Activated CD4-positive, alpha-beta T cell treated with anti-CD3 and anti-CD28 coated beads, Interleukin-2, amount 50 U/mL, for 48 hours (primary cell): ENCODE results near the gene SYT15.
"Not testable (repeated sequence)": the region's sequence is repeated elsewhere in the genome, so short reads cannot be mapped to it uniquely, and the experiment has no call there.

Experiments used
- DNase-seq, 2 experiments: peaks; one replicate each; pipeline ENCODE4 v3.0.0-alpha.2; 2020

Gene SYT15

DNA sequence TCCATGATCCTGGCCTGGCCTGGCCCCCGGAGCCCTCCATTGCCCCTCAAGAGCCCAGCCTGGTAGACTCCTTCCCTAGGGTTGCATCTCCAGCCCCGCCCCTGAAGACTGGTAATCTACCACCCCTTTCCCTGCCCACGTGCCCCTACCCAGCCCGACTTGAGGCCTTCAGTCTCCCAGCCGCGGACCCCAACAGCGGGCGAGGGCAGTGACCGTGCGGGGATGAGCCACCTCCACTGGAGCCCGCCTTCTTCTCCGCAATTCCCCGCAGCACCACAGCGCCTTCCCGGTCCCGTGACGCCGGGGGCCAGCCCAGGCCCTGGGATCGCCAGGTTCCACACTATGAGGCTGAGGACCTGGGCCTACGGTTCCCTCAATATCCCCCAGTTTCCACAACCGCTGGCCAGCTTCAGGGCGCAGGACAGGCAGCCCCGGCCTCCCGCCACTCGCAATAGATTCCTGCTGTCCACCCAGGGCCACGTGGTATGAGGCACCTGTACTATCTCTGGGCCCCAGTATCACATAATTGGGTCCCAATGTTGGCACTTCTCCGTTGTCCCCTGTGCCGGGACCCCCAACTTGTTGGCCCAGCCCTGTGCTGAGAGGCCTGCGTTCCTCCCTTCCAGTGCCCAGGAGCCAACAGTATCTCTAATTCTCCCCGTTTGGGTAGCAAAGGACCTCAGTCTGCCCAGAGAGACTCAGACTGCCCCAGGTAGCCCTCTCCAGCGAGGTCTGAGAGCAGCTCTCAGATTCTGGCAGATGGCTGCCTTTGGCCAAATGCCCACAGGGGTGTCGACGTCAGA, 21.4 kb upstream of the SYT15 start:
- DNase-seq, result peak in 1 of 2 experiments; percentile 3

DNA sequence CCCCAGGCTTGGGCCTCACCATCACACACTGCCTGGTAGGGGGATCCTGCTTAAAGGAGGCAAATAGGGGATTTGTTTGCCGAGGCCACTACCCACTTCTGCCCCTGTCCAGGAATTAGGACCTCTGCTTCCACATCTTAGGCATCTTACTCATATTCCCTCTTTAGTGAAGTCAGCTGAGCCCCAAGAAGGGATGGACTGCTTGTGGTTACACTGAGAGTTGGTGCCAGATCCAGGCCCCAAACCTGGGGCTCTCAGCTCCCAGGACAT, 20.9 kb upstream of the SYT15 start:
- peak in 1 of 2 experiments; percentile 2 for DNase-seq

DNA sequence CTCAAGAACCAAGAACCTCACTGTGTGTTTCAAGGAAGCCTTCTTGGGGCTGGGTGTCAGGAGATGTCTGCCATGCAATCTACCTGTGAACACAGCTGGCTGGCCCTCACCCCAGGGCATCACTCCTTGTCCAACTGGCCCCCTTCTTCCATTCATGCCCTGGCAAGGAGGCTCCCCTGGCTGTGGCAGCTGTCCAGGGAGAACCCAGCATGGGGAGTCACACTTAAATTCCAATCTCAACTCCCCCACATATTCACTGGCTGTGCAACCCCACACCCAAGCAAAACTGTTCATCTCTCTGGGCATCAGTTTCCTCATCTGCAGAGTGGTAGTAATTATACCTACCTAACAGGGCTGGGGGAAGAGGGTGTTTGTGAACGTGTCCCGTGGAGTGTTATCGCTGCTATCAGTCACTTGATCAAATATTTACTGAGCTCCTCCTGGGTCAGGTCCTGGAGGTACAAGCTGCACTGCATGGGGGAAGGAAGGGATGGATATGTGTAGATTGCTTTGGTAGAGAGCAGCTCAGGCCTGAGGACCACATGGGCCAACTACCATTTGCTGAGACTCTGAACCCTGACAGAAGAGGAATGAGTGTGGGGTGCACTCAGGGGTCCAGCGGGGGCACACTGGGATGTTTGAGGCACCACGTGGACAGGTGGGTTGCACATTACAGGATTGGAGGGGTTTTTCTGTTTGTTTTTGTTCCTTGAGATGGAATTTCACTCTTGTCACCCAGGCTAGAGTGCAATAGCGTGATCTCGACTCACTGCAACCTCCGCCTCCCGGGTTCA, 20.3 kb upstream of the SYT15 start:
- DNase-seq, result no peak

DNA sequence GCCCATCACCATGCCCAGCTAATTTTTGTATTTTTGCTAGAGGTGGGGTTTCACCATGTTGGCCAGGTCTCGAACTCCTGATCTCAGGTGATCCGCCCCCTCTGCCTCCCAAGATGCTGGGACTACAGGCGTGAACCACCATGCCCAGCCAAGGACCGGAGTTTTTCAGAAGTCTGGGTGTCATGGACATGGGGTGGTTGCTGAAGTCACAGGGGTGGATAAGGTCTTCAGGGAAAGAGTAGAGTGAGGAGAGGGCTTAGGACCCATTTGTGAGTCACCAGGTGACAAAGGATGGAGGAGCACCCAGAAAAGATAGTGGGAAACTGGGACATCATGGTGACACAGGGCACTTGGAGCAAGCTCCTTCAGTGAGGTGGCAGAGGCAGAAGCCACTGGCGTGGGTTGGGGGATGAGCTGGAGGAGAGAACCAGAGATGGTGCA, 19.7 kb upstream of the SYT15 start:
- no peak for DNase-seq

DNA sequence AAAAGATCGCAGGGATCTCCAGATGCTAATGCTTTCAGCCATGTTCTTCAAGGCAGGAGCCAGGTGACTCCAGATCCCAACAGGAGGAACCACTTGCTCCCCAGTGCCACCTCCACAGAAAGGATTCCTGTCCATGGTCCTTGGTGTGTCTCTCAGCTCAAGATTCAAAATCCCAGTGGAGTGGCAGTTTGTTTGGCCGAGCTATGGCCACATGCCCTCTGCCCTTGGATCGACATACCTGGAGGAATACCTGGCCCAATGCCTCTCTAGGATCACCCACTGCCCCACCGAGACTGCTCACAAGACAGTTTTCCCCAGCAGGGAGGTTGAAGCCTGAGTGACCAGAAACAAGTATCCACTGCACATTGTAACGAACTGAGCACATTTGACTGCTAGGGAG, 18.5 kb upstream of the SYT15 start:
- peak in 1 of 2 experiments; percentile 3 for DNase-seq

DNA sequence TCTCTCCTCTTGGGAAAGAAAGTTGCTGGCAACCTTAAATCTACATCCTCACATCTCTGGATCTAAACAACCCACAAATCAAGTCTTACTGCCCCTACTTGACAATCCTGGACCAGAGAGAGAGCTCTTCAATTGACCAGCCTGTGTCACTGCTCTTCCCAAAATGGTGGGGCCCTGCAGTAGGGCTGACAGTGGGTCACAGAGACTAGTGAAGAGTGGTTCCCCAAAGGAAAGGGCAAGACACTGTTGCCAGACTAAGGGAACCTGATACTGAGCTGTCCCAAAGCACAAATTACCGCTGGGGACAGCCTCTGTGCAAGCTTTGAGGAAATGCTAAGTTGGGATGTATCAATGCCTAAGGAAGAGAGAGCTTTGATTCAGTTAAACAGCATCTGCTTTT, 18.0 kb upstream of the SYT15 start:
- DNase-seq, result no peak

DNA sequence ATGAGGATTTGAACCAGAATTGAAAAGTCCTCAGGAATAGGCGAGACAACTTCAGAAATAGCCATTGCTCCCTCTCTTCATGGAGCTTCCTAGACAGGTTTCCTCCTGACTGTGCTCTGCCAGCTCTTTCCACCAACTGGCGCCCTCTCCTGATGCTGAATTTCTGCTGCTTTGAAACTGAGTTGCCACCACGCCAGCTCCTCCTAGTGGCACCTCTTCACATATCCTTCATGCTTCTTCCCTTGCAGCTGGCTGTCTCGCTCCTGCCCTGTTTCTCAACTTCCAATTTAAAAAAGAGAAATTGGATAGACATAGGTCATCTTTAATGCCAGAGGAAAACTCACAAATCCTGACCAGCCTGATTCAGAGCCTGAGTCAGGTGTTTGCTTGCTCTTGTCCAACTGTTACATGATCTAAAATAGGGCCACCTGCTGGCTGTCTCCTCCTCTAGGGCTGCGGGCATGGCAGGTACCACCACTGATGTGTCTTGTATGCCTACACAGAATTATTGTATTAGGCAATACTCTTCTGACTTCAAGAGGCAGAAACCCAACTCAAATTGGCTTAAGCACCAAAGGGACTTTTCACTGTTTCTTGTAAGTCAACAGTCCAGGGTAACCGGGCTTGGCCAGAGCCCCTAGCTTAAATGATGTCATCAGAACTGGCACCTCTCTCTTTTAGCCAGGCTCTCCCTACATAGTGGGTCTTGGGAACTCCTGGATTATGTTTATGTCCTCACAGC, 13.2 kb upstream of the SYT15 start:
- DNase-seq, result peak; percentile 61 to 70

DNA sequence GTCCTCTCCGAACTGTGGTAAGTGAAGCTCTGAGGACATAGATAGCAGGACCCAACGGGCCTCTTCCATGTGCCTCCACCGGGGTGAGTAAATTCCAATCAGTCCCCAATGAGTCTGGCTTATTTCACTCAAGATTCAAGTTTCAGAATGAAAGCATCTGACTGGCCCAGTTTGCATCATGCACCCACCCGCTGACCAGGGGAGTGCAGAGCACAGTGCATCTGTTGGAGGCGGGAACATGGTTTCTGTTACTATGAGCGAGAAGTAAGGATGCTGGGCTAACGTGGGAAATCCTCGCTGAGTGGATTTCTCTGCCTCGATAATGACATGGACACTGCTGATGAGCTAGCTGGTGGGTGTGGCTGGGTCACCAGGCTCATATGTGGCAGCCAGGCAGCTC, 11.8 kb upstream of the SYT15 start:
- not testable (repeated sequence) for DNase-seq

DNA sequence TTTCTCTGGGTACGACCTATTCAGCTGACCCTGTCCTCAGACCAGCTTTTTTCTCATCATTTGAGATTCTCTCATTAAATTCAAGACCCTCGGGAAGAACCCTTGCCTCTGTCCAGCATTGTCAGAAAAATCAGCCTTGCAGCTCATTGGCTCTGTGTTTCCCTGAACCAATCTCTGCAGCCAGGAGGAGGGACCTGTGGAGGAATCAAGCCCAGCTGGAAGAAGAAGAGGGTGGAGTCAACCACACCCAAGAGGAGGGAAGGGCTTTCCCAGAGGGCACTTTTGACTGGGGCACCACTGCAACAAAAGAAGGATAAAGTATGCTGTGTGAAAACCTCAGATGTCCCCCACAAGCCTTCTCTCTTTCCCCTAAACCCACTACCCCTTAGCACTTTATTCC, 8.3 kb upstream of the SYT15 start:
- DNase-seq, result not testable (repeated sequence)

DNA sequence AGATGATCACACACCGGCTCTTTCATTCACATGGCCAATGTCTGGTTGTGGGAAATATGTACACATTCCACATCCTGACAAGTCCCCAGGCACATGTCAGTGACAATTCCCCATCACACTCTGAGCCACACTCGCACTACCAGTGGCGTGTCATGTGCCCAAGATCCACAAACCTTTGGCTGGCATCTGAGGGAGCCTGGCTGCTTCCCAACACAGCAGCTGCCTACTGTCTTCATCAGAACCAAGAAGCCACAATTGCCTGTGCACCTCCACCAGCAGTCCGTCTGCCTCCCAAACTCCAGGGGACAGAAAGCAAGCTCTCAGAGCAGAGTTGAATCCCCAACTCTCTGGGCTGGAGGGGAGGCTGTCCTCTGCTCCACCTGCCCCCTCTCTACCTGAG, 6.2 kb upstream of the SYT15 start:
- DNase-seq, result not testable (repeated sequence)

DNA sequence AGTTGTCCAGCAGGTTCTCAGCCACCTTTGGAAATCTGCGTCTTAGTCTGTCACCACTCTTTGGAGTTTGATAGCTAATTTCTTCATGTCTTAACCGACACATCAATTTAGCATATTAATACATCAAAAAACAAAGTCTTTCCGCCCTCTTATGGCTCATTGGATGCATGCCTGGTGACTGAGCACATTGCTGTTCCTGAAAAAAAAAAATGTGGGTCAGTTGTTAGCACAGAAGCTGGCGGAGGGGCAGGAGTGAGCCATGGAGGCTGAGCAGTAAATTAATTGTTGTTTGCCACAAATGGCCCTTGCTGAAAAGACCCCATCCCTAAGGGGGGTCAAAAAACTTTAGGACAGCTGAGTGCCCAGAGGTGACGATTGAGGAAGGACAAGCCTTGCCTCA, 5.6 kb upstream of the SYT15 start:
- not testable (repeated sequence) for DNase-seq

DNA sequence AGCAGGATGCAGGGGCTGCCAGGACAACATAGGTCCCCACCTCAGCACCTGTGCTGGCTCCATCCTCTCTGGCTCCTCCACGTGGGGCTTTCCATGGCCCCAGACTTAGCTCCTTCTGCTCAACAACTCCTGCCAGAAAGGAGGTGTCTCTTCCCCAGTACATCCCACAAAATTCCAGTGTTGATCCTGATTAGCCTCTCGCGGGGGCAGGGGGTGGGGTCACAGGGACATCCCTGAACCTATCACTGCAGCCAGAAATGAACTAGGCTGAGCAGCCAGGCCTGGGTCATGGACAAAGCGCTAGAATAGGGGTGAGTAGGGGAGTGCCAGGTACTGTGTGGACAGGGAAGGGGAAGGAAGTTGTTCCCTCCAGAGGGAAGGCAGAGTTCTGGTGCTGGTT, 5.0 kb upstream of the SYT15 start:
- DNase-seq, result not testable (repeated sequence)

DNA sequence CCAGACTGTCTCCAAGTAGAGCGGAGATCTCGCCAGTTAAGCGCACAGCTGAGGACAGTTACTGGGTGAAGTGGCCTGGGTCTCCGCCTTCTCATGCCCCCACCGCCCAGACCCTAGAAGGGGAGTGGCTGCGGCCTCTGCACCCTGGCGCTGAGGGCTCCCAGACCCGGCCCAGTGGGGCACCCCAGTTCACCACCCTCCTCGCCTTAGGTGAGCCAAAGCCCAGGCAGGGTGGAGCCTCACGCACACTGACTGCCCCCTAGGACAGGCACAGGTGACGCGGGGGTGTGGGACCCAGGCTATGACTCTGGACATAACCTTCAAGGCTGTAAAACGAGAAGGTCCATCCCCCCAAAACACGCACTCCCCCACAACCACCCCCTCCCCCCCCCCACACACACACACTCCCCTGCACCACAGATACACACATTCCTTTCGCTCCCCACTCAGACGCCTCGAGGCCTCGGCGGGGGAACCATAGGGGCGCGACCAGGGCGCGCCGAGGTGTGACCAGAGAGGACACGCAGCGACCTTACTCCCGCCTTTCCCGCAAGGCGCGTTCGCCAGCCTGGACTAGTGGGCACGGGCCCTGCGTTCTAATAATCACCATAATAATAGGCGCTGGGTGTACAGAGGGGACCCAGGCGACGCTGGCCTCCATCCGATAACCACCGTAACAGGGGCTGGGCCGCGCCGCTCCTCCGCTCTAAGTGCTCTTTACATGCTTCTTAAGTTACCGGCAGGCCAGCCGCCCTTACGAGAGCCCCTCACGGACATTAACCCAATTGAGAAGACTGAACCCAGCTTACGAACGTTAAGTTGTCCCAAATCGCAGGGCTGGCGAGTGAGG, 1.1 kb upstream of the SYT15 start:
- not testable (repeated sequence) for DNase-seq

DNA sequence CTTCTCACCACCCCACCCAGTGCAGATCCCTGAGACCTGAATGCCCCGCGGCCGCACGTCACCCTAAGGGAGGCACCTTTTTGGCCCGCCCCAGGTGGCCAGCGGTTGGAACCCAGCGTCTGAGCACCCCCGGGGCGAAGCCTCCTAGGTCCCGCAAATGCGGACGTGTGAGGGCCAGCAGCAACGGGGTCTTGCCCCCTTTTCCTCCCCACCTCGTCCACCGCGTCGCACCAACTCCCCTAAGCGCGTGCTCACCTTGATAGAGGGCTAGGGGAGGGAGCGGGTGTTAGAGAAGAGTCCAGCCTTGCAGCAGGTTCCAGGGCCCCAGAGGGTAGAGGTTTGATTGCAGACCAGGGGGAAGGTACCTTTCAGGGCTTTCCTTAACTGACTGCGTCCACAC, 450 bp downstream of the SYT15 start:
- not testable (repeated sequence) for DNase-seq

DNA sequence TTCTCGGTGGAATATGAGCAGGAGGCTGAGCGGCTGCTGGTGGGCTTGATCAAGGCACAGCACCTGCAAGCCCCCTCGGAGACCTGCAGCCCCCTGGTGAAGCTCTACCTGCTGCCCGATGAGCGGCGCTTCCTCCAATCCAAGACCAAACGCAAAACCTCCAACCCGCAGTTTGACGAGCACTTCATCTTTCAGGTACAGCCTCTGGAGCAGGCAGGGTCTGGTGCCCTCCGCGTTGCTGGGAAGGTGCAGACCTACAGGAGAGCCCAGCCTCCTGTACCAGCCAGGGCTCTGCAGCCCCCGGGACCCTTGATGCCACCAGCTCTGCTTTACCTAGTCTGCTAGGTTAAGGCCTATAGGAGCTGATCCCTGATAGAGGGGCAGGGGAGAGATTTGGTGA, 3.1 kb downstream of the SYT15 start:
- not testable (repeated sequence) for DNase-seq

DNA sequence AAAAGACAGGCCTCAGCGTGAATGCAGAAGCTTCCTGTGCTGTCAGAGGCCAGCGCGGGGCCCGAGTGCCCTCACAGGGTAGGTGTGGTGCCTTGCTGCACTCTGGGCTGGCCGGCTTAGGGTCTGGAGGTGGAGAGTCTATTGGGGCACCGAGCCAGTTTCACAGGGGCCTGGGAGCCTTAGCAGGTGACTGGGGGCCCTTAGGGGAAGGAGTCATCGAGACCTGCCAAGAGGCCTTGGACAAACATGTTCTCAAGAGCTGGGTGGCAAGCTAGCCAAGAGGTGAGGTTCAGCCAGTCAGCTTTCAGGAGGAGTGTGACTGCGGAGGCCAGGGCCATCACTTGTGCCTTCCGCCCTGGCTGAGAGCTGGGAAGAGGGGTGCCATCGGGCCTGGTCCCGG, 3.6 kb downstream of the SYT15 start:
- DNase-seq, result not testable (repeated sequence)

DNA sequence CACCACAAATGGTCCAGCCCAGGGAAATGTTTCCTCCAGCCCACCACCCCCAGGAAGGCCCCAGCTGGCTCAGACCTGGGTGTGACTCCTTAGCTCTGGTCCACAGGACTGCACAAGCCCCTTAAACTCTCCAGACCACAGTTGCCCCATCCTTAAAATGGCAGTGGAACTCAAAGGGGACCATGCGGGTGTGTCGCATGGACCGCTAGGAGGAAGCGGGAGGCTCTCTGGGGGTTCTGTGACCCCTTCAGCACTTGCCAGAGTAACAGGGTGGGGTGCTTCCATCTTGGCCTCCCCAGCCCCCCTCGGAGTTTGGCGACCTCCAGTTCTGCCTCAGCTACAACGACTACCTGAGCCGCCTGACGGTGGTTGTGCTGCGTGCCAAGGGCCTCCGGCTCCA, 5.3 kb downstream of the SYT15 start:
- not testable (repeated sequence) for DNase-seq

DNA sequence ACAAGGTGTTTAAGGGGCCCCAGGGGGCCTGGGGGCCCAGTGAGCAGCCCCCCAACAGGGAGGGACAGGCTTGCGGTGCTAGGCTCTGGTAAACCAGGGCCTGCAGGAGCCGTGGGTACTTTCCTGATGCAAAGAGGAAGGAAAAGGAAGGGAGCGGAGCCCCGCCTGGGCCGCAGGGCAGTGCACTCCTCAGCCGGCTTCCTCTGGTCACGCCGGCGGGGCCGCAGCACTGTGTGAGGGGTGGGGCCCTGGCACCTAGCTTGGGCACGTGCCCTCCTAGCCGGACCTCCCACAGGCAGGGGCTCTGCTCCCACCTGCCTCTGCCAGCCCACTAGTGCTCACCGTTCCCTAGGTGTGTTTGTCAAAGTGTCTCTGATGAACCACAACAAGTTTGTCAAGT, 6.3 kb downstream of the SYT15 start:
- DNase-seq, result not testable (repeated sequence)

DNA sequence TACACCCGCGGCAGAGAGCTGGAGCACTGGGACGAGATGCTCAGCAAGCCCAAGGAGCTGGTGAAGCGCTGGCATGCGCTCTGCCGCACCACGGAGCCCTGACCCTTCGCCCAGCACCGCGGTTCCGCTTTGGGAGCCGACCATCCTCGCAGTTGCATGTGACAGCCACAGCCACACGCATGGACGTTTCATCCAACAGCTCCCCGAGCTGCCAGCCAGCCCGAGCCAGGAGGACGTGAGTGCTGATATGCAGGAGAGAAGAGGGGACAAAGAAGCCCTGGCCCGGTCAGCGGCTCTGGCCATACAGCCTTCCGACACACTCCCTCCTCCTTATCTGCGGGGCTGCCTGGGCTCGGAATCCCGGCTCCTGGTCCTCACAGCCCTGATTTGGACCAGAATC, 8.6 kb downstream of the SYT15 start:
- not testable (repeated sequence) for DNase-seq

DNA sequence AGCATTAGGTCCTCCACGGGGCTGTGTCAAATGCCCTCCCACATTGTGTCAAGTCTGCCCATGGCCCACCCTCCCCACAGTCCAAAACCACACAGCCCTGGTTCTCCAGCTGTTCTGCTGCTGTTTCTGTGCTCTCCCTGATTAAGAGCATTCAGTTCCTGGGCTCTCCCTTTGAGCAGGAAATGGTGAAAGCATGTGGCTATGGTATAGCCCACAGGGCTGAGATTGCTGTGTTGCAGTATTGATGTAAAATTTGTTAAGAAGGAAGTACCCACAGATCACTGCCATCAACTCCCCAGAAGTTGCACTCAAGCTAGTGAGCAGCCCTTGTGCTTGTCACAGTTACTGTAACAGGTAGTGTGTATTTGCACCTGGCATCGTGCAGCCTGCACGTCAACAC, 9.3 kb downstream of the SYT15 start:
- DNase-seq, result not testable (repeated sequence)

DNA sequence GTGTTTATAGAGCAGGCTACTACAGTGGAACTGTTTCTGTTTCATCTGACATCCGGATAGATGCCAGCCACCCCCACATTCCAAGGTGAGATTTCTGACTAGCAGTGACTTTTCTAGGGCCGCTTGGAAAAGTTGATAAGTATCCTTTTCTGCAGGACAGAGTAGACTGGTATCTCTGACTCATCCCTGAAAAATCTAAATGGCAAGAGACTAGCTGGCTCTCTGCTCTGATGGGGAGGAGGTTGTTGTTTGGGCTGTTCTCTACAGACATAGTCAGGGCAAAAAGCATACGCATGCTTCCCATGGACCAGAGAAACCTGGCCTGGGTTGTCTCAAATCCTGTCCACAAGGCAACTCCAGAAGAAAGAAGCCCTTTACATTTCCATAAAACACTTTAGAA, 10.7 kb downstream of the SYT15 start:
- not testable (repeated sequence) for DNase-seq

DNA sequence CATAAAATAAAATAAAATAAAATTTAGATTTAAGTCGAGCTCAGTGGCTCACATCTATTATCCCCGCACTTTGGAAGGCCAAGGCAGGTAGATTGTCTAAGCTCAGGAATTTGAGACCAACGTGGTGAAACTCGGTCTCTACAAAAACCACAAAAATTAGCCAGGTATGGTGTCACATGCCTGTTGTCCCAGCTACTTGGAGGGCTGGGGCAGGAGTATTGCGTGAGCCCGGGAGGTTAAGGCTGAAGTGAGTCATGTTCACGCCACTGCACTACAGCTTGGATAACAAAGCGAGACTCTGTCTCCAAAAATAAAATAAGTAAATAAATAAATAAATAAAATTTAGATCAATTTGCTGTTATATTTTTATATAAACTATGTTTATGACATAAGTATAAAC, 12.1 kb downstream of the SYT15 start:
- not testable (repeated sequence) for DNase-seq

DNA sequence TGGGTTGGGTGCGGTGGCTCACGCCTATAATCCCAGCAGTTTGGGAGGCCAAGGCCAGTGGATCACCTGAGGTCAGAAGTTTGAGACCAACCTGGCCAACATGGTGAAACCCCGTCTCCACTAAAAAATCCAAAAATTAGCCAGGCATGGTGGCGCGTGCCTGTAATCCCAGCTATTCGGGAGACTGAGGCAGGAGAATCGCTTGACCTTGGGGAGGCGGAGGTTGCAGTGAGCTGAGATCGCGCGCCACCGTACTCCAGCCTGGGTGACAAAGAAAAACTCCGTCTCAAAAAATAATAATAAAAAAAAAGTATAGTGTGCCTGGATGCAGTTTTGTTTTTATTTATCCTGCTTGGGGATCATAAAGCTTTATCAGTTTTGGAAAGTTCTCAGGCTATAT, 14.4 kb downstream of the SYT15 start:
- not testable (repeated sequence) for DNase-seq
